Measurements from ENCODE around the gene HSPD1.

- no peak for TF ChIP-seq CTCF (IDR thresholded peaks at IDR 0.05)
- TF ChIP-seq POLR2A (IDR thresholded peaks at IDR 0.05) = no peak
- no peak for TF ChIP-seq POLR2AphosphoS5 (IDR thresholded peaks at IDR 0.05)
- no peak for TF ChIP-seq EP300 (IDR thresholded peaks at IDR 0.05; ENCODE audit: low read depth)
Observed at GRCh38 chr2:197487385-197487784, 12.3 kb downstream of the HSPD1 start.
